Right lobe of liver (tissue), 6 donors: Measurements from ENCODE around the gene CEP112. TPM values are rescaled to one million over a fixed set of nuclear protein-coding genes. Genes with fewer than 3 reads are reported as not detected.
"Not testable (repeated sequence)": the region's sequence is repeated elsewhere in the genome, so short reads cannot be mapped to it uniquely, and the experiment has no call there.

Experiments used
- ATAC-seq, 4 donors: fragments of 200-7000 bp; cut with Tn5 transposase; one replicate each; pipeline ENCODE4 v1.9.1; 2020; ENCODE audit warnings: mild to moderate bottlenecking in 4 of 4, moderate library complexity in 4 of 4
- DNase-seq, 3 donors: peaks; one replicate each; pipeline ENCODE4 v3.0.0-alpha.2; 2020
- H3K27ac ChIP-seq, 3 donors: fragments of 200-600 bp; one replicate each; pipeline ENCODE4 v1.8.0; 2022
- H3K27me3 ChIP-seq, 2 donors: fragments of 200-600 bp; one replicate each; pipeline ENCODE4 v1.8.0; 2022
- H3K36me3 ChIP-seq, 4 donors: fragments of 200-600 bp; sonication (generic) in 1 of 4; one replicate each; pipeline versions ENCODE4 v1.5.1 to v1.8.0; 2017 to 2022; ENCODE audit warnings: control low read depth in 1 of 4
- H3K4me1 ChIP-seq, 4 donors: fragments of 200-600 bp; sonication (generic) in 1 of 4; one replicate each; pipeline versions ENCODE4 v1.5.1 to v1.8.0; 2017 to 2022; ENCODE audit warnings: control low read depth in 1 of 4
- H3K4me3 ChIP-seq, 3 donors: fragments of 200-600 bp; one replicate each; pipeline ENCODE4 v1.8.0; 2022
- H3K9me3 ChIP-seq, 4 donors: fragments of 200-600 bp; sonication (generic) in 1 of 4; one replicate each; pipeline versions ENCODE4 v1.5.1 to v1.8.0; 2017 to 2022; ENCODE audit warnings: control low read depth in 1 of 4
- CTCF ChIP-seq, 4 donors: fragments of 200-600 bp in 3 of 4; fragments of 450-650 bp in 1 of 4; IDR thresholded peaks; one replicate each; pipeline versions ENCODE4 v1.5.1 to v1.8.0; 2016 to 2022; ENCODE audit warnings: antibody characterized with exemption in 4 of 4, mild to moderate bottlenecking in 2 of 4
- POLR2A ChIP-seq: fragments of 450-650 bp; IDR thresholded peaks from one replicate; pipeline ENCODE4 v1.6.1; 2017; ENCODE audit warnings: antibody characterized with exemption, mild to moderate bottlenecking
- WGBS: methylation state at CpG from one replicate; pipeline ENCODE4 v1.1.6; 2018; ENCODE audit warnings: low coverage, low lambda C conversion rate; ENCODE audit not compliant: insufficient coverage; ENCODE audit errors: missing lambda C conversion rate; 5-methylcytosine and 5-hydroxymethylcytosine counted together
- intact Hi-C, 2 donors: fragments of 100-400 bp; cut with DNase I; formaldehyde crosslinking; loops; one replicate each; pipeline versions ENCODE4 v1.11.2 to v1.14.1; 2022
- total RNA-seq, 6 experiments: library from RNA; depleted of rRNA in 2 of 6; stranded (reverse); fragments of >200 nt in 2 of 6; fragmentation: NEBNext Ultra II Directional in 3 of 6; extraction: Animal tissue kit (Norgen Biotek cat#: 25700) in 3 of 6; gene quantifications; one replicate each; pipeline versions ENCODE4 v1.1.0 to v1.2.4, GENCODE V29; 2016 to 2023
- donor health status: DM: no; HTN: yes; CAD: no.
- donor health status: DM: no; HTN: no; CAD: no.
- donor health status: DM: no; HTN: no; CAD: no.
- donor health status: DM: no; HTN: yes; CAD: no.
- donor health status: DM: no; HTN: yes; CAD: no.

Gene CEP112
- total RNA-seq, 6 experiments from 2014 or later = 2.2 to 4.6 (median 3.9) TPM

- TF ChIP-seq CTCF (IDR thresholded peaks at IDR 0.05) = no peak
- no peak for TF ChIP-seq POLR2A
- DNase-seq (no peak), ATAC-seq (no peak)
- no peaks in the 10 kb centered on the region for H3K9me3 ChIP-seq
- H3K36me3 ChIP-seq = no peaks in the 10 kb centered on the region
- no peak overlapping the region for H3K27ac ChIP-seq
- WGBS = 91% methylated on average over 2 of the region's 3 CpGs
- H3K4me1 ChIP-seq = no peaks in the 10 kb centered on the region
- no peaks in the 10 kb centered on the region for H3K27me3 ChIP-seq
- H3K4me3 ChIP-seq = no peak overlapping the region
- intact Hi-C loops = no loop called here
Measured at GRCh38 chr17:65851965-65852736, 339.8 kb downstream of the CEP112 start.

GRCh38 chr17:65850486-65850885 is 341.4 kb downstream of the CEP112 start:
- intact Hi-C loops = no loop called here
- H3K36me3 ChIP-seq = no peaks in the 10 kb centered on the region
- no peaks in the 10 kb centered on the region for H3K27me3 ChIP-seq
- no peak for TF ChIP-seq POLR2A
- no peak for TF ChIP-seq CTCF (IDR thresholded peaks at IDR 0.05)
- no peak overlapping the region for H3K4me3 ChIP-seq
- H3K27ac ChIP-seq = no peak overlapping the region
- no peak for DNase-seq
- ATAC-seq = no peak
- WGBS = 78% methylated on average over 2 of the region's 2 CpGs
- no peaks in the 10 kb centered on the region for H3K9me3 ChIP-seq
- no peaks in the 10 kb centered on the region for H3K4me1 ChIP-seq

GRCh38 chr17:65848751-65849150 is 343.2 kb downstream of the CEP112 start:
- Histone ChIP-seq H3K4me3 (no peak overlapping the region), H3K36me3 (no peaks in the 10 kb centered on the region), H3K4me1 (no peaks in the 10 kb centered on the region), H3K27ac (no peak overlapping the region), H3K27me3 (no peaks in the 10 kb centered on the region), H3K9me3 (no peaks in the 10 kb centered on the region)
- WGBS = 55% methylated on average over 5 of the region's 5 CpGs
- TF ChIP-seq CTCF (IDR thresholded peaks at IDR 0.05) (no peak), POLR2A (no peak)
- intact Hi-C loops = no loop called here
- no peak for ATAC-seq
- no peak for DNase-seq

GRCh38 chr17:65841089-65841488 is 350.8 kb downstream of the CEP112 start:
- no peak for TF ChIP-seq CTCF (IDR thresholded peaks at IDR 0.05)
- TF ChIP-seq POLR2A = no peak
- no peak for ATAC-seq
- Histone ChIP-seq H3K27ac (no peak overlapping the region), H3K4me3 (no peak overlapping the region), H3K4me1 (no peaks in the 10 kb centered on the region), H3K27me3 (no peaks in the 10 kb centered on the region), H3K36me3 (no peaks in the 10 kb centered on the region), H3K9me3 (no peaks in the 10 kb centered on the region)
- no peak for DNase-seq
- intact Hi-C loops = no loop called here
- WGBS = 67% methylated on average over 1 of the region's 1 CpG

GRCh38 chr17:65837232-65837631 is 354.7 kb downstream of the CEP112 start:
- WGBS = 100% methylated on average over 4 of the region's 24 CpGs
- H3K27ac ChIP-seq, ATAC-seq, H3K36me3 ChIP-seq, H3K9me3 ChIP-seq, H3K4me1 ChIP-seq, intact Hi-C loops, DNase-seq, H3K4me3 ChIP-seq, H3K27me3 ChIP-seq: not testable (repeated sequence)
